Peyer's patch (tissue), 4 donors: ENCODE results near the gene SERINC5.

Source experiments
- POLR2A ChIP-seq, 2 donors: fragments of 450-650 bp; IDR thresholded peaks; one replicate each; pipeline ENCODE4 v1.5.1; 2017; ENCODE audit warnings: antibody characterized with exemption in 2 of 2, mild to moderate bottlenecking in 2 of 2, moderate library complexity in 2 of 2
- TF ChIP-seq, protein P1 (sequence below), 6 experiments: fragments of 450-650 bp in 4 of 6; fragments of 200-600 bp in 2 of 6; sonication (generic) in 1 of 6; IDR thresholded peaks; one replicate each; pipeline ENCODE4 v1.5.1; 2017 to 2019; ENCODE audit warnings: antibody characterized with exemption in 6 of 6, mild to moderate bottlenecking in 3 of 6, moderate library complexity in 1 of 6

DNA sequence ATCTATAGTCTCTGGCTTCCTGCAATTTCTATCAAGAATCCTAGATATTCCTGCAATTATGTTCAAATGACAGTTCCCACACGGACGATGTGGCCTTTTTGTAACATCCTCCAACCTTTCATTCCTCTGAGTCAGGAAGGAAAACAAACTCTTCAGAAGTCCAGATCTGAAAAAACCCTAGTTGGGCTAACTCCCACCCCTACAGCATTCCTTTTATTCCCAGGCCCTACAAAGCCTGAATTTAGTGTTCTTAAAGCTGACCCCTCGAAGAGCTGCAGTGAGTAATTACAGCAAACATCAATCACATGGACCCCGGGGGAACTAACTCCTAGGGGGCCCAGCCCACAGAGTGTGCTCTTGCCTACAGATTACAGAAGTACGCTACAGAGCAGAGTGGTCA lies 99.7 kb downstream of the SERINC5 start:
- TF ChIP-seq POLR2A (IDR thresholded peaks at IDR 0.05), result no peak
- TF ChIP-seq, protein P1, sequence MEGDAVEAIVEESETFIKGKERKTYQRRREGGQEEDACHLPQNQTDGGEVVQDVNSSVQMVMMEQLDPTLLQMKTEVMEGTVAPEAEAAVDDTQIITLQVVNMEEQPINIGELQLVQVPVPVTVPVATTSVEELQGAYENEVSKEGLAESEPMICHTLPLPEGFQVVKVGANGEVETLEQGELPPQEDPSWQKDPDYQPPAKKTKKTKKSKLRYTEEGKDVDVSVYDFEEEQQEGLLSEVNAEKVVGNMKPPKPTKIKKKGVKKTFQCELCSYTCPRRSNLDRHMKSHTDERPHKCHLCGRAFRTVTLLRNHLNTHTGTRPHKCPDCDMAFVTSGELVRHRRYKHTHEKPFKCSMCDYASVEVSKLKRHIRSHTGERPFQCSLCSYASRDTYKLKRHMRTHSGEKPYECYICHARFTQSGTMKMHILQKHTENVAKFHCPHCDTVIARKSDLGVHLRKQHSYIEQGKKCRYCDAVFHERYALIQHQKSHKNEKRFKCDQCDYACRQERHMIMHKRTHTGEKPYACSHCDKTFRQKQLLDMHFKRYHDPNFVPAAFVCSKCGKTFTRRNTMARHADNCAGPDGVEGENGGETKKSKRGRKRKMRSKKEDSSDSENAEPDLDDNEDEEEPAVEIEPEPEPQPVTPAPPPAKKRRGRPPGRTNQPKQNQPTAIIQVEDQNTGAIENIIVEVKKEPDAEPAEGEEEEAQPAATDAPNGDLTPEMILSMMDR (IDR thresholded peaks at IDR 0.05), result no peak
